CD4-positive, alpha-beta memory T cell (primary cell): ENCODE results near the gene IDH3B. TPM values are rescaled to one million over a fixed set of nuclear protein-coding genes. Genes with fewer than 3 reads are reported as not detected.

ENCODE experiments used
- CTCF ChIA-PET: fragments of 350-600 bp; sonication (Branson Sonifier 250); formaldehyde crosslinking; loops from one replicate; lab custom pipeline; 2021; ENCODE audit warnings: inconsistent platforms; ENCODE audit not compliant: partially characterized antibody; lab: Charles Lee
- POLR2A ChIA-PET: fragments of 350-600 bp; sonication (Branson Sonifier 250); formaldehyde crosslinking; loops from one replicate; lab custom pipeline; 2021; ENCODE audit not compliant: partially characterized antibody; lab: Charles Lee
- DNase-seq, 5 donors: peaks; one replicate each; pipeline versions ENCODE4 v3.0.0 to v3.0.0-alpha.2; 2020 to 2022; ENCODE audit warnings: mixed read lengths in 1 of 5
- H3K27ac ChIP-seq: one replicate; pipeline ENCODE4 v1.7.0; 2013; ENCODE audit warnings: low read depth, low read length
- H3K27me3 ChIP-seq: 2 replicates; pipeline ENCODE4 v1.7.0; 2013; ENCODE audit warnings: mild to moderate bottlenecking, low read length, moderate library complexity; ENCODE audit not compliant: insufficient read depth
- H3K36me3 ChIP-seq: 2 replicates; pipeline ENCODE4 v1.7.0; 2013; ENCODE audit warnings: mild to moderate bottlenecking, low read length, moderate library complexity; ENCODE audit not compliant: insufficient read depth
- H3K4me1 ChIP-seq: 2 replicates; pipeline ENCODE4 v1.7.0; 2013; ENCODE audit warnings: mild to moderate bottlenecking, low read length, moderate library complexity; ENCODE audit not compliant: insufficient read depth
- H3K4me3 ChIP-seq, 2 donors: one replicate each; pipeline ENCODE4 v1.7.0; 2013; ENCODE audit warnings: low read length in 2 of 2, mild to moderate bottlenecking in 1 of 2
- H3K9me3 ChIP-seq, 2 donors: one replicate each; pipeline ENCODE4 v1.7.0; 2013; ENCODE audit warnings: low read length in 2 of 2, control low read depth in 1 of 2; ENCODE audit not compliant: control insufficient read depth in 1 of 2
- H3K27ac Mint-ChIP-seq, 7 donors: one replicate each; pipeline ENCODE4 v1.8.0; 2020 to 2021; ENCODE audit warnings: mixed read lengths in 7 of 7, mild to moderate bottlenecking in 6 of 7, inconsistent platforms in 3 of 7, moderate library complexity in 3 of 7
- H3K27me3 Mint-ChIP-seq, 2 donors: one replicate each; pipeline ENCODE4 v1.8.0; 2020 to 2021; ENCODE audit warnings: mixed read lengths in 2 of 2
- H3K36me3 Mint-ChIP-seq, 2 donors: one replicate each; pipeline ENCODE4 v1.8.0; 2020 to 2021; ENCODE audit warnings: mixed read lengths in 2 of 2, inconsistent platforms in 1 of 2, mild to moderate bottlenecking in 1 of 2
- H3K4me1 Mint-ChIP-seq, 4 donors: one replicate each; pipeline ENCODE4 v1.8.0; 2020 to 2021; ENCODE audit warnings: mixed read lengths in 4 of 4, mild to moderate bottlenecking in 1 of 4
- H3K4me3 Mint-ChIP-seq, 8 donors: one replicate each; pipeline ENCODE4 v1.8.0; 2020 to 2021; ENCODE audit warnings: mixed read lengths in 8 of 8, mild to moderate bottlenecking in 7 of 8, moderate library complexity in 6 of 8, inconsistent platforms in 3 of 8
- H3K9me3 Mint-ChIP-seq, 8 donors: one replicate each; pipeline ENCODE4 v1.8.0; 2020 to 2021; ENCODE audit warnings: mixed read lengths in 8 of 8, mild to moderate bottlenecking in 5 of 8, inconsistent platforms in 3 of 8, moderate library complexity in 1 of 8
- intact Hi-C: fragments of 100-400 bp; cut with micrococcal nuclease; formaldehyde crosslinking; loops from one replicate; pipeline ENCODE4 v1.15.1; 2023
- polyA plus RNA-seq, 2 donors: library from polyadenylated mRNA; unstranded; fragments of 300-500 nt; fragmentation: Illumina TruSeq; gene quantifications; one replicate each; pipeline ENCODE4 v1.2.3, GENCODE V29; 2021
- total RNA-seq, 2 experiments: library from RNA; stranded (reverse); gene quantifications; one replicate each; pipeline ENCODE4 v1.2.3, GENCODE V29; 2021

Gene IDH3B
- total RNA-seq (10 to 100 TPM; 93.3 to 96.5 TPM), polyA plus RNA-seq (100 to 1,000 TPM in 1 of 2 donors, 10 to 100 TPM in 1; 88.1 to 132 TPM)

- H3K36me3 ChIP-seq, result peaks cover 20% of the 10 kb centered on the region
- peak within 1 kb of the TSS; percentile 91 to 100 (median 98) for H3K27ac Mint-ChIP-seq
- peak within 1 kb of the TSS; percentile 87 to 98 (median 94) for H3K4me3 Mint-ChIP-seq
- CTCF ChIA-PET, result interaction anchor here (1.3 to 1.7 kb wide), 4 partner anchors 9 to 139 kb away, joined by 5 to 8 read pairs (median 6); no protein-coding TSS in a partner anchor
- peaks cover 17 to 32% (median 25%) of the 10 kb centered on the region in 4 donors for H3K4me1 Mint-ChIP-seq
- peak; percentile 90 to 95 (median 91) for DNase-seq
- H3K4me3 ChIP-seq, result peak within 1 kb of the TSS; percentile 57 to 93
- H3K27ac ChIP-seq, result peak within 1 kb of the TSS; percentile 83
- H3K36me3 Mint-ChIP-seq, result peaks cover 35 to 38% of the 10 kb centered on the region in 2 donors
- peaks cover 0 to 6% (median 0%) of the 10 kb centered on the region in 8 donors for H3K9me3 Mint-ChIP-seq
- no peaks in the 10 kb centered on the region for H3K9me3 ChIP-seq
- POLR2A ChIA-PET, result interaction anchor here (0.5 to 5.8 kb wide), 25 partner anchors 9 to 1532 kb away, joined by 3 to 180 read pairs (median 4); partner anchors contain the start of genes NOP56, PCED1A, PTPRA and SNRPB
- H3K27me3 ChIP-seq, result no peaks in the 10 kb centered on the region
- intact Hi-C loops, result loop anchor here (1.0 to 5.0 kb wide), 2 partner anchors 12 to 178 kb away; partner anchors contain the start of genes NOP56, PCED1A and VPS16
- no peaks in the 10 kb centered on the region for H3K27me3 Mint-ChIP-seq
- H3K4me1 ChIP-seq, result peaks cover 13% of the 10 kb centered on the region
Measured at GRCh38 chr20:2663887-2664719, at the start of gene IDH3B. Gene IDH3B, minus strand, starts transcription at chr20:2664216. Its CDS starts 28 bp downstream, at chr20:2664188.

GRCh38 chr20:2713285-2713684 is 49.3 kb upstream of the IDH3B start:
- Histone ChIP-seq H3K27me3 (no peaks in the 10 kb centered on the region), H3K4me1 (no peaks in the 10 kb centered on the region), H3K27ac (no peak overlapping the region), H3K9me3 (no peaks in the 10 kb centered on the region), H3K4me3 (no peak overlapping the region), H3K36me3 (no peaks in the 10 kb centered on the region)
- no peaks in the 10 kb centered on the region for H3K4me1 Mint-ChIP-seq
- peaks cover 0 to 12% (median under 1%) of the 10 kb centered on the region in 8 donors for H3K9me3 Mint-ChIP-seq
- H3K4me3 Mint-ChIP-seq, result no peak overlapping the region
- POLR2A ChIA-PET, result interaction anchor here (1.1 to 2.8 kb wide), 6 partner anchors 16 to 139 kb away, joined by 4 to 19 read pairs (median 8); no protein-coding TSS in a partner anchor
- intact Hi-C loops, result loop anchor here (1.0 kb wide), 6 partner anchors 16 to 288 kb away; no protein-coding TSS in a partner anchor
- H3K27me3 Mint-ChIP-seq, result no peaks in the 10 kb centered on the region
- H3K36me3 Mint-ChIP-seq, result no peaks in the 10 kb centered on the region
- H3K27ac Mint-ChIP-seq, result no peak overlapping the region
- CTCF ChIA-PET, result interaction anchor here (0.8 to 15.2 kb wide), 16 partner anchors 9 to 382 kb away, joined by 3 to 359 read pairs (median 4); no protein-coding TSS in a partner anchor
- peak in 4 of 5 donors; percentile 43 to 54 (median 49) for DNase-seq

- Mint-ChIP-seq H3K4me3 (no peak overlapping the region), H3K4me1 (no peaks in the 10 kb centered on the region), H3K27ac (no peak overlapping the region), H3K36me3 (no peaks in the 10 kb centered on the region), H3K9me3 (no peaks in the 10 kb centered on the region), H3K27me3 (no peaks in the 10 kb centered on the region)
- Histone ChIP-seq H3K9me3 (no peaks in the 10 kb centered on the region), H3K4me1 (no peaks in the 10 kb centered on the region), H3K4me3 (no peak overlapping the region), H3K27ac (no peak overlapping the region), H3K36me3 (no peaks in the 10 kb centered on the region), H3K27me3 (no peaks in the 10 kb centered on the region)
- intact Hi-C loops, result no loop called here
- no peak for DNase-seq
- ChIA-PET POLR2A (no interaction called here), CTCF (interaction anchor here (1.4 to 15.2 kb wide), 2 partner anchors 9 to 31 kb away, joined by 4 to 359 read pairs; no protein-coding TSS in a partner anchor)
Measured at GRCh38 chr20:2709205-2709981, 45.4 kb upstream of the IDH3B start.

GRCh38 chr20:2708665-2709064 is 44.6 kb upstream of the IDH3B start:
- Mint-ChIP-seq H3K4me3 (no peak overlapping the region), H3K27ac (no peak overlapping the region), H3K9me3 (no peaks in the 10 kb centered on the region), H3K4me1 (no peaks in the 10 kb centered on the region), H3K27me3 (no peaks in the 10 kb centered on the region), H3K36me3 (no peaks in the 10 kb centered on the region)
- ChIA-PET CTCF (interaction anchor here (1.0 to 15.2 kb wide), 3 partner anchors 10 to 44 kb away, joined by 3 to 359 read pairs (median 4); no protein-coding TSS in a partner anchor), POLR2A (no interaction called here)
- Histone ChIP-seq H3K36me3 (no peaks in the 10 kb centered on the region), H3K27me3 (no peaks in the 10 kb centered on the region), H3K27ac (no peak overlapping the region), H3K4me3 (no peak overlapping the region), H3K4me1 (no peaks in the 10 kb centered on the region), H3K9me3 (no peaks in the 10 kb centered on the region)
- DNase-seq, result no peak
- intact Hi-C loops, result no loop called here

GRCh38 chr20:2708073-2708415 is 44.0 kb upstream of the IDH3B start:
- no peaks in the 10 kb centered on the region for H3K9me3 Mint-ChIP-seq
- CTCF ChIA-PET, result interaction anchor here (1.0 to 15.2 kb wide), 2 partner anchors 32 to 44 kb away, joined by 3 to 359 read pairs; no protein-coding TSS in a partner anchor
- no peak for DNase-seq
- Histone ChIP-seq H3K4me1 (no peaks in the 10 kb centered on the region), H3K4me3 (no peak overlapping the region), H3K9me3 (no peaks in the 10 kb centered on the region), H3K36me3 (no peaks in the 10 kb centered on the region), H3K27ac (no peak overlapping the region), H3K27me3 (no peaks in the 10 kb centered on the region)
- no peaks in the 10 kb centered on the region for H3K27me3 Mint-ChIP-seq
- no peak overlapping the region for H3K27ac Mint-ChIP-seq
- POLR2A ChIA-PET, result no interaction called here
- H3K4me3 Mint-ChIP-seq, result no peak overlapping the region
- no peaks in the 10 kb centered on the region for H3K36me3 Mint-ChIP-seq
- H3K4me1 Mint-ChIP-seq, result no peaks in the 10 kb centered on the region
- intact Hi-C loops, result no loop called here

- Mint-ChIP-seq H3K36me3 (no peaks in the 10 kb centered on the region), H3K27me3 (no peaks in the 10 kb centered on the region), H3K4me1 (no peaks in the 10 kb centered on the region), H3K9me3 (no peaks in the 10 kb centered on the region), H3K27ac (peak overlapping the region in 4 of 7 donors; percentile 0 to 66 (median 36)), H3K4me3 (peak overlapping the region in 1 of 8 donors; percentile 55)
- no peaks in the 10 kb centered on the region for H3K36me3 ChIP-seq
- POLR2A ChIA-PET, result no interaction called here
- CTCF ChIA-PET, result interaction anchor here (1.0 to 15.2 kb wide), 3 partner anchors 33 to 45 kb away, joined by 3 to 359 read pairs (median 3); no protein-coding TSS in a partner anchor
- H3K27ac ChIP-seq, result no peak overlapping the region
- no peaks in the 10 kb centered on the region for H3K27me3 ChIP-seq
- no peaks in the 10 kb centered on the region for H3K4me1 ChIP-seq
- no peak for DNase-seq
- no peak overlapping the region for H3K4me3 ChIP-seq
- intact Hi-C loops, result no loop called here
- no peaks in the 10 kb centered on the region for H3K9me3 ChIP-seq
Measured at GRCh38 chr20:2707353-2708072, 43.5 kb upstream of the IDH3B start.
